ENCODE measurements around the gene SLC16A8. TPM values are rescaled to one million over a fixed set of nuclear protein-coding genes. Genes with fewer than 3 reads are reported as not detected.
A peak's percentile ranks its signal among the peaks of the same experiment; 100 is the strongest.

The SLC16A8 gene, protein sequence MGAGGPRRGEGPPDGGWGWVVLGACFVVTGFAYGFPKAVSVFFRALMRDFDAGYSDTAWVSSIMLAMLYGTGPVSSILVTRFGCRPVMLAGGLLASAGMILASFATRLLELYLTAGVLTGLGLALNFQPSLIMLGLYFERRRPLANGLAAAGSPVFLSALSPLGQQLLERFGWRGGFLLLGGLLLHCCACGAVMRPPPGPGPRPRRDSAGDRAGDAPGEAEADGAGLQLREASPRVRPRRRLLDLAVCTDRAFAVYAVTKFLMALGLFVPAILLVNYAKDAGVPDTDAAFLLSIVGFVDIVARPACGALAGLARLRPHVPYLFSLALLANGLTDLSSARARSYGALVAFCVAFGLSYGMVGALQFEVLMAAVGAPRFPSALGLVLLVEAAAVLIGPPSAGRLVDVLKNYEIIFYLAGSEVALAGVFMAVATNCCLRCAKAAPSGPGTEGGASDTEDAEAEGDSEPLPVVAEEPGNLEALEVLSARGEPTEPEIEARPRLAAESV
- 0.75 and 1.1 TPM in 2 replicates for total RNA-seq (2021)
- long read RNA-seq: 0 reads

DNA sequence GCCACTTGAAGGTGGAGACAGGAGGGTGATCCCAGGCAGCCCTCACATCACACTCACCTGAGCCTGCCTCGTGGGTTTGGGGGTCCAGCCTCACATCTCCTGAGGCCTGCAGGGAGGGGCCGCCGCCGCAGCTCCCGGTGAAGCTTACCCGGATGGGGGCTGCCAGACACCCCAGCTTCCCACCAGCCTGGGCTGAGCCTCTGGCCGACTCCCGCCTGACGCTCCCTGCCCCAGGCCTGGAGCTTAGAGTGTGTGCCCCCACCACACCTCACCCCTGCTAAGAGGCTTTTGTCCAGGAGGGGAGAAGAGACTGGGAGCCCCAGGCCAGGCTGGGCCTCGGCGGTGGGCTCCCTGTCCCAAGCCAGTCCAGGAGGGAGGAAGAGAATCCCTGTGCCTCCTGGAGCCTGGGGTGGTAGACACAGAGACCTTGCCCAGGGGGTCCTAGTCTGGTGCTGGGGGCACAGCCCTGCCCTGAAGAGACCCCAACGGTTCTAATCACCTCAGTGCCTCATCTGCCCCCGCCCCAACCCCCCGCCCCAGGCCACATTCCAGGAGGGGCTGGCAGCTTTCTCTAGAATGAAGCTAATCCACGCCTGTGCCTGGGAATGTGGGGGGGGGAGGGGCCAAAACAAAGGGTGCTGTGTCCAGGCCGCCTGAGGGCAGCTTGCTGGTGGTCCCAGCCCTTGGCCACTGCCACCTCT, at the start of gene SLC16A8:
TSS of gene SLC16A8 (minus strand) at position 254 of the 701 bp plus-strand sequence. CDS start 1,311 bp downstream, outside the sequence.
- no CpG with 5 or more reads among the region's 16 CpGs for WGBS (ENCODE audit: extremely low coverage, insufficient read length, low lambda C conversion rate)
- Histone ChIP-seq H3K4me1 (ENCODE audit: insufficient read depth, low read length) (no peaks in the 10 kb centered on the region; the same call in 1 of the 2 replicates), H3K27me3 (ENCODE audit: insufficient read depth, low read length) (peaks cover 5% of the 10 kb centered on the region; the same call in 1 of the 2 replicates), H3K79me1 (ENCODE audit: insufficient read depth, low read depth, low read length, poor library complexity, severe bottlenecking) (no peaks in the 10 kb centered on the region), H2BK12ac (ENCODE audit: insufficient read length, low read depth, low read length) (no peak within 1 kb of the TSS), H3K23ac (ENCODE audit: insufficient read length, low read depth, low read length) (no peak within 1 kb of the TSS), H2BK5ac (ENCODE audit: insufficient read length, low read length) (no peak within 1 kb of the TSS), H3K79me2 (ENCODE audit: insufficient read depth, low read length) (no peaks in the 10 kb centered on the region), H3K14ac (ENCODE audit: insufficient read depth, low read length) (peak within 1 kb of the TSS; percentile 58), H3K9me3 (ENCODE audit: control insufficient read depth, low read depth, low read length) (no peaks in the 10 kb centered on the region), H4K20me1 (ENCODE audit: control insufficient read depth, insufficient read depth, insufficient read length) (no peaks in the 10 kb centered on the region), H2AFZ (ENCODE audit: low read length) (no peak within 1 kb of the TSS), H2BK20ac (ENCODE audit: low read depth, low read length, poor library complexity, severe bottlenecking) (no peak within 1 kb of the TSS), H3K9ac (ENCODE audit: extremely low read depth, insufficient read length, low read length) (no peak within 1 kb of the TSS), H3T11ph (ENCODE audit: low read length) (no peak within 1 kb of the TSS), H2AK5ac (ENCODE audit: insufficient read length, low read length) (no peak within 1 kb of the TSS), H4K91ac (ENCODE audit: insufficient read length, low read depth, low read length) (no peak within 1 kb of the TSS), H4K5ac (ENCODE audit: insufficient read length, low read depth, low read length) (no peak within 1 kb of the TSS), H2BK120ac (ENCODE audit: low read depth, low read length, poor library complexity, severe bottlenecking) (no peak within 1 kb of the TSS), H3K56ac (ENCODE audit: insufficient read length, low read depth, low read length) (no peak within 1 kb of the TSS), H3K23me2 (ENCODE audit: insufficient read length, low read depth, low read length, poor library complexity, severe bottlenecking) (no peaks in the 10 kb centered on the region), H4K8ac (replicated peaks; ENCODE audit: insufficient read length, low read depth, low read length) (no peak within 1 kb of the TSS), H2BK15ac (ENCODE audit: low read depth, low read length) (0 out of 2 replicates have a peak within 1 kb of the TSS, but pooled peaks have one; percentile 26), H3K4ac (ENCODE audit: low read depth, low read length) (no peak within 1 kb of the TSS), H3K4me2 (ENCODE audit: insufficient read depth, insufficient read length, low read length) (no peak within 1 kb of the TSS), H3K27ac (ENCODE audit: insufficient read length, low read depth, low read length) (no peak within 1 kb of the TSS), H3K18ac (ENCODE audit: insufficient read length, low read depth, low read length) (peak within 1 kb of the TSS; percentile 38)
- H3K4me1 Mint-ChIP-seq: peaks cover 13 to 35% of the 10 kb centered on the region in 2 experiments
- H3K36me3 Mint-ChIP-seq (ENCODE audit: insufficient read depth in 1 of 3, low read depth in 3 of 3): peaks cover 1 to 12% (median 10%) of the 10 kb centered on the region in 3 experiments; a peak in 3 of 7 replicates
- H3K9me3 Mint-ChIP-seq: no peaks in the 10 kb centered on the region
- peaks cover 23% of the 10 kb centered on the region for H3K27me3 Mint-ChIP-seq (ENCODE audit: low read depth)
- peak within 1 kb of the TSS in 1 of 3 experiments; percentile 57; a peak in 2 of 7 replicates for H3K27ac Mint-ChIP-seq
- H3K4me3 Mint-ChIP-seq: no peak within 1 kb of the TSS; a peak in 1 of 5 replicates
- TF ChIP-seq, protein P1, sequence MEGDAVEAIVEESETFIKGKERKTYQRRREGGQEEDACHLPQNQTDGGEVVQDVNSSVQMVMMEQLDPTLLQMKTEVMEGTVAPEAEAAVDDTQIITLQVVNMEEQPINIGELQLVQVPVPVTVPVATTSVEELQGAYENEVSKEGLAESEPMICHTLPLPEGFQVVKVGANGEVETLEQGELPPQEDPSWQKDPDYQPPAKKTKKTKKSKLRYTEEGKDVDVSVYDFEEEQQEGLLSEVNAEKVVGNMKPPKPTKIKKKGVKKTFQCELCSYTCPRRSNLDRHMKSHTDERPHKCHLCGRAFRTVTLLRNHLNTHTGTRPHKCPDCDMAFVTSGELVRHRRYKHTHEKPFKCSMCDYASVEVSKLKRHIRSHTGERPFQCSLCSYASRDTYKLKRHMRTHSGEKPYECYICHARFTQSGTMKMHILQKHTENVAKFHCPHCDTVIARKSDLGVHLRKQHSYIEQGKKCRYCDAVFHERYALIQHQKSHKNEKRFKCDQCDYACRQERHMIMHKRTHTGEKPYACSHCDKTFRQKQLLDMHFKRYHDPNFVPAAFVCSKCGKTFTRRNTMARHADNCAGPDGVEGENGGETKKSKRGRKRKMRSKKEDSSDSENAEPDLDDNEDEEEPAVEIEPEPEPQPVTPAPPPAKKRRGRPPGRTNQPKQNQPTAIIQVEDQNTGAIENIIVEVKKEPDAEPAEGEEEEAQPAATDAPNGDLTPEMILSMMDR (conservative IDR thresholded peaks at IDR 0.05): no peak
- no peak for DNase-seq
